ENCODE measurements around the gene NLRP5. TPM values are rescaled to one million over a fixed set of nuclear protein-coding genes. Genes with fewer than 3 reads are reported as not detected.

NLRP5 gene
- polyA plus RNA-seq, 1 of the 3 experiments (the other 2 are of a cell fraction) = not detected

GRCh38 chr19:56088497-56089215, 102.1 kb downstream of the NLRP5 start:
- no peak overlapping the region for H3K4me3 ChIP-seq (ENCODE audit: low read depth in 2 of 2, low read length in 1 of 2)
- H3K9me3 ChIP-seq = no peaks in the 10 kb centered on the region
- H3K9me2 ChIP-seq = no peaks in the 10 kb centered on the region
- no peaks in the 10 kb centered on the region for H3F3A ChIP-seq (replicated peaks; ENCODE audit: insufficient read depth)
- no peaks in the 10 kb centered on the region; a peak in 1 of 4 replicates for H3K4me1 ChIP-seq (ENCODE audit: control insufficient read depth in 1 of 2, insufficient read depth in 2 of 2, low read depth in 1 of 2, low read length in 1 of 2)
- ChIA-PET POLR2A (no interaction called here), CTCF (interaction anchor here (0.7 to 1.8 kb wide), 3 partner anchors 9 to 22 kb away, joined by 3 to 6 read pairs (median 4); no protein-coding TSS in a partner anchor)
- no peaks in the 10 kb centered on the region for H3K27me3 ChIP-seq (ENCODE audit: insufficient read depth)
- peaks cover 40% of the 10 kb centered on the region; the same call in 1 of the 2 replicates for H3K79me2 ChIP-seq (ENCODE audit: insufficient read depth)
- no peak overlapping the region for H3K9ac ChIP-seq
- no peak for DNase-seq
- H3K27ac ChIP-seq (ENCODE audit: low read depth in 2 of 2, low read length in 1 of 2) = no peak overlapping the region
- 98% methylated on average over 40 of the region's 66 CpGs for WGBS (ENCODE audit: low lambda C conversion rate)
- TF ChIP-seq YY1 (IDR thresholded peaks at IDR 0.05; ENCODE audit: low read depth) (no peak), TEAD4 (IDR thresholded peaks at IDR 0.05; ENCODE audit: borderline replicate concordance, insufficient read depth) (no peak), RCOR1 (IDR thresholded peaks at IDR 0.05; ENCODE audit: low read length) (no peak)
- H4K20me1 ChIP-seq (ENCODE audit: insufficient read depth) = peaks cover 82% of the 10 kb centered on the region
- peaks cover 0 to 26% of the 10 kb centered on the region in 2 experiments for H3K36me3 ChIP-seq (replicated peaks in 1 of 2; ENCODE audit: control insufficient read depth in 1 of 2, insufficient read depth in 2 of 2, low read length in 1 of 2)
- H2AFZ ChIP-seq (ENCODE audit: low read depth) = no peak overlapping the region
- no peak overlapping the region for H3K4me2 ChIP-seq

DNA sequence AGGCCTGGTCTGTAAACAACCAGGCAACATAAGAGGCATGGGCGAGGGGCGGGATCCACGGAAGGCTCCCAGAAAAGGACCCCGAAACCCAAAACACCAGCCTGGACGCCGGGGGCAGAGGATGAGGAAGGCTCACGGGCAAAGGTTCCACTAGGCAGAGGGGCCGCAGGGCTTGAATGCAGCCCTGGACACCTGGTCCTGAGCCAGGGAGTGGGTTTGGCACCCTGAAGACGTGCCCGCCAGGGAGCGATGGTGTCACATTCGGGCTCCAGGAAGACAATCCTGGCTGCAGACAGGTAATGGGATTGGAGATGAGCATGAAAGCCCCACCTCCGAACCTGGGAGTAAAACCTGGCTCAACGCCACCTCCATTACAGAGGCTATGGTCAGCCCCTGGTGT, 102.8 kb downstream of the NLRP5 start:
- H3K4me3 ChIP-seq (ENCODE audit: low read depth in 2 of 2, low read length in 1 of 2) = no peak overlapping the region
- peaks cover 0 to 27% of the 10 kb centered on the region in 2 experiments for H3K36me3 ChIP-seq (replicated peaks in 1 of 2; ENCODE audit: control insufficient read depth in 1 of 2, insufficient read depth in 2 of 2, low read length in 1 of 2)
- H3K9ac ChIP-seq = no peak overlapping the region
- ChIA-PET POLR2A (no interaction called here), CTCF (interaction anchor here (1.0 to 2.6 kb wide), 4 partner anchors 8 to 23 kb away, joined by 3 to 11 read pairs (median 4); no protein-coding TSS in a partner anchor)
- no peak for DNase-seq
- H3K4me2 ChIP-seq = no peak overlapping the region
- no peaks in the 10 kb centered on the region for H3K9me3 ChIP-seq
- no peak overlapping the region for H2AFZ ChIP-seq (ENCODE audit: low read depth)
- no peaks in the 10 kb centered on the region; a peak in 1 of 4 replicates for H3K4me1 ChIP-seq (ENCODE audit: control insufficient read depth in 1 of 2, insufficient read depth in 2 of 2, low read depth in 1 of 2, low read length in 1 of 2)
- H4K20me1 ChIP-seq (ENCODE audit: insufficient read depth) = peaks cover 76% of the 10 kb centered on the region
- no peaks in the 10 kb centered on the region for H3K27me3 ChIP-seq (ENCODE audit: insufficient read depth)
- H3K27ac ChIP-seq (ENCODE audit: low read depth in 2 of 2, low read length in 1 of 2) = no peak overlapping the region
- no peaks in the 10 kb centered on the region for H3F3A ChIP-seq (replicated peaks; ENCODE audit: insufficient read depth)
- WGBS (ENCODE audit: low lambda C conversion rate) = 96% methylated on average over 12 of the region's 14 CpGs
- H3K79me2 ChIP-seq (ENCODE audit: insufficient read depth) = peaks cover 47% of the 10 kb centered on the region
- no peak for TF ChIP-seq NFIC (IDR thresholded peaks at IDR 0.05; ENCODE audit: borderline replicate concordance)
- TF ChIP-seq FOSL2 (IDR thresholded peaks at IDR 0.05; ENCODE audit: borderline replicate concordance, low read depth) = no peak
- TF ChIP-seq POLR2AphosphoS5 (IDR thresholded peaks at IDR 0.05; ENCODE audit: low read depth, low read length) = no peak
- no peak for TF ChIP-seq USF2 (IDR thresholded peaks at IDR 0.05; ENCODE audit: borderline replicate concordance, low read depth, low read length)
- TF ChIP-seq, protein P1, sequence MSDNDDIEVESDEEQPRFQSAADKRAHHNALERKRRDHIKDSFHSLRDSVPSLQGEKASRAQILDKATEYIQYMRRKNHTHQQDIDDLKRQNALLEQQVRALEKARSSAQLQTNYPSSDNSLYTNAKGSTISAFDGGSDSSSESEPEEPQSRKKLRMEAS (IDR thresholded peaks at IDR 0.05; ENCODE audit: low read depth) = no peak
- TF ChIP-seq EZH2phosphoT487 (IDR thresholded peaks at IDR 0.05; ENCODE audit: borderline replicate concordance, low read depth) = no peak
- TF ChIP-seq RCOR1 (IDR thresholded peaks at IDR 0.05; ENCODE audit: low read length) = no peak
- TF ChIP-seq TCF12 (IDR thresholded peaks at IDR 0.05) = no peak
- TF ChIP-seq TAF1 (IDR thresholded peaks at IDR 0.05; ENCODE audit: borderline replicate concordance, low read depth, low read length) = no peak
- TF ChIP-seq SIN3A (IDR thresholded peaks at IDR 0.05; ENCODE audit: borderline replicate concordance, low read depth, low read length) = no peak
- TF ChIP-seq EP300 (IDR thresholded peaks at IDR 0.05; ENCODE audit: borderline replicate concordance in 1 of 2, low read depth in 1 of 2, low read length in 1 of 2) = no peak
- no peak for TF ChIP-seq FOXM1 (IDR thresholded peaks at IDR 0.05; ENCODE audit: low read depth)
- no peak for TF ChIP-seq RFX5 (IDR thresholded peaks at IDR 0.05; ENCODE audit: low read length)
- TF ChIP-seq, protein P2, sequence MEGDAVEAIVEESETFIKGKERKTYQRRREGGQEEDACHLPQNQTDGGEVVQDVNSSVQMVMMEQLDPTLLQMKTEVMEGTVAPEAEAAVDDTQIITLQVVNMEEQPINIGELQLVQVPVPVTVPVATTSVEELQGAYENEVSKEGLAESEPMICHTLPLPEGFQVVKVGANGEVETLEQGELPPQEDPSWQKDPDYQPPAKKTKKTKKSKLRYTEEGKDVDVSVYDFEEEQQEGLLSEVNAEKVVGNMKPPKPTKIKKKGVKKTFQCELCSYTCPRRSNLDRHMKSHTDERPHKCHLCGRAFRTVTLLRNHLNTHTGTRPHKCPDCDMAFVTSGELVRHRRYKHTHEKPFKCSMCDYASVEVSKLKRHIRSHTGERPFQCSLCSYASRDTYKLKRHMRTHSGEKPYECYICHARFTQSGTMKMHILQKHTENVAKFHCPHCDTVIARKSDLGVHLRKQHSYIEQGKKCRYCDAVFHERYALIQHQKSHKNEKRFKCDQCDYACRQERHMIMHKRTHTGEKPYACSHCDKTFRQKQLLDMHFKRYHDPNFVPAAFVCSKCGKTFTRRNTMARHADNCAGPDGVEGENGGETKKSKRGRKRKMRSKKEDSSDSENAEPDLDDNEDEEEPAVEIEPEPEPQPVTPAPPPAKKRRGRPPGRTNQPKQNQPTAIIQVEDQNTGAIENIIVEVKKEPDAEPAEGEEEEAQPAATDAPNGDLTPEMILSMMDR (IDR thresholded peaks at IDR 0.05) = no peak
- no peak for TF ChIP-seq YY1 (IDR thresholded peaks at IDR 0.05; ENCODE audit: low read depth)
- no peak for TF ChIP-seq GABPA (IDR thresholded peaks at IDR 0.05; ENCODE audit: low read depth)
- TF ChIP-seq, protein P3, sequence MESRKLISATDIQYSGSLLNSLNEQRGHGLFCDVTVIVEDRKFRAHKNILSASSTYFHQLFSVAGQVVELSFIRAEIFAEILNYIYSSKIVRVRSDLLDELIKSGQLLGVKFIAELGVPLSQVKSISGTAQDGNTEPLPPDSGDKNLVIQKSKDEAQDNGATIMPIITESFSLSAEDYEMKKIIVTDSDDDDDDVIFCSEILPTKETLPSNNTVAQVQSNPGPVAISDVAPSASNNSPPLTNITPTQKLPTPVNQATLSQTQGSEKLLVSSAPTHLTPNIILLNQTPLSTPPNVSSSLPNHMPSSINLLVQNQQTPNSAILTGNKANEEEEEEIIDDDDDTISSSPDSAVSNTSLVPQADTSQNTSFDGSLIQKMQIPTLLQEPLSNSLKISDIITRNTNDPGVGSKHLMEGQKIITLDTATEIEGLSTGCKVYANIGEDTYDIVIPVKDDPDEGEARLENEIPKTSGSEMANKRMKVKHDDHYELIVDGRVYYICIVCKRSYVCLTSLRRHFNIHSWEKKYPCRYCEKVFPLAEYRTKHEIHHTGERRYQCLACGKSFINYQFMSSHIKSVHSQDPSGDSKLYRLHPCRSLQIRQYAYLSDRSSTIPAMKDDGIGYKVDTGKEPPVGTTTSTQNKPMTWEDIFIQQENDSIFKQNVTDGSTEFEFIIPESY (IDR thresholded peaks at IDR 0.05; ENCODE audit: borderline replicate concordance, low read depth) = no peak
- TF ChIP-seq NRF1 (IDR thresholded peaks at IDR 0.05; ENCODE audit: low read depth, low read length) = no peak
- H3K9me2 ChIP-seq = no peaks in the 10 kb centered on the region
